Coronary artery (tissue), 2 donors: Measurements from ENCODE around the gene OR5D13.

Experiments used
- DNase-seq: peaks from one replicate; pipeline ENCODE4 v3.0.0-alpha.2; 2017; ENCODE audit warnings: low spot score
- H3K27ac ChIP-seq, 2 donors: fragments of 200-600 bp; sonication (generic); one replicate each; pipeline ENCODE4 v1.5.1; 2016 to 2019
- H3K4me3 ChIP-seq: fragments of 200-600 bp; sonication (generic); 2 replicates; pipeline ENCODE4 v1.5.1; 2016; ENCODE audit warnings: mild to moderate bottlenecking, moderate library complexity
- CTCF ChIP-seq: fragments of 200-600 bp; sonication (generic); IDR thresholded peaks from one replicate; pipeline ENCODE4 v1.5.1; 2019; ENCODE audit warnings: antibody characterized with exemption

The OR5D13 gene

GRCh38 chr11:55773138-55773537 is at the start of gene OR5D13:
OR5D13 (plus strand) TSS chr11:55773438; CDS start chr11:55773438, 0 bp downstream.
- DNase-seq: no peak
- no peak for TF ChIP-seq CTCF
- H3K4me3 ChIP-seq: no peak within 1 kb of the TSS
- H3K27ac ChIP-seq: no peak within 1 kb of the TSS

GRCh38 chr11:55726715-55727324 is 46.4 kb upstream of the OR5D13 start:
- no peak for DNase-seq
- Histone ChIP-seq H3K27ac (no peak overlapping the region), H3K4me3 (no peak overlapping the region)
- TF ChIP-seq CTCF: no peak

- TF ChIP-seq CTCF: no peak
- no peak overlapping the region for H3K4me3 ChIP-seq
- no peak overlapping the region for H3K27ac ChIP-seq
- no peak for DNase-seq
Observed at GRCh38 chr11:55732936-55733335, 40.3 kb upstream of the OR5D13 start.

- no peak for TF ChIP-seq CTCF
- no peak overlapping the region for H3K4me3 ChIP-seq
- H3K27ac ChIP-seq: no peak overlapping the region
- DNase-seq: no peak
Observed at GRCh38 chr11:55791606-55792005, 18.4 kb downstream of the OR5D13 start.

GRCh38 chr11:55793321-55793720 is 20.1 kb downstream of the OR5D13 start:
- Histone ChIP-seq H3K27ac (no peak overlapping the region), H3K4me3 (no peak overlapping the region)
- DNase-seq: no peak
- TF ChIP-seq CTCF: no peak

- Histone ChIP-seq H3K27ac (no peak within 1 kb of the TSS), H3K4me3 (no peak within 1 kb of the TSS)
- DNase-seq: no peak
- no peak for TF ChIP-seq CTCF
Observed at GRCh38 chr11:55795256-55795655, 22.0 kb downstream of the OR5D13 start, which contains the start of gene OR5D14. OR5D14 (plus strand) TSS chr11:55795556; CDS start chr11:55795556, 0 bp downstream.

- Histone ChIP-seq H3K4me3 (no peak overlapping the region), H3K27ac (no peak overlapping the region)
- TF ChIP-seq CTCF: no peak
- no peak for DNase-seq
Observed at GRCh38 chr11:55806248-55806647, 33.0 kb downstream of the OR5D13 start.
